Calu3 (cell line): ENCODE results near the gene OPRM1. TPM values are rescaled to one million over a fixed set of nuclear protein-coding genes. Genes with fewer than 3 reads are reported as not detected.

ENCODE experiments used
- BruUV-seq: library from RNA; stranded (reverse); fragments of 400-500 nt; replicated peaks from 2 replicates; lab custom pipeline; 2021; lab: Mats Ljungman, UMichigan
- CTCF ChIA-PET: fragments of 300-600 bp; sonication (Branson Sonifier 250); formaldehyde crosslinking; loops from one replicate; lab custom pipeline; 2022; ENCODE audit warnings: antibody characterized with exemption; lab: Charles Lee
- DNase-seq: peaks from one replicate; pipeline ENCODE4 v3.0.0; 2022
- H3K27ac Mint-ChIP-seq: one replicate; pipeline ENCODE4 v1.8.0; 2022; ENCODE audit warnings: mixed read lengths; ENCODE audit not compliant: unreplicated experiment
- H3K27me3 Mint-ChIP-seq: one replicate; pipeline ENCODE4 v1.8.0; 2022; ENCODE audit warnings: mixed read lengths; ENCODE audit not compliant: unreplicated experiment
- H3K36me3 Mint-ChIP-seq: one replicate; pipeline ENCODE4 v1.8.0; 2022; ENCODE audit warnings: mild to moderate bottlenecking, moderate library complexity, mixed read lengths; ENCODE audit not compliant: insufficient read depth, unreplicated experiment
- H3K4me1 Mint-ChIP-seq: one replicate; pipeline ENCODE4 v1.8.0; 2022; ENCODE audit warnings: mild to moderate bottlenecking, low read depth, mixed read lengths; ENCODE audit not compliant: unreplicated experiment
- H3K4me3 Mint-ChIP-seq: one replicate; pipeline ENCODE4 v1.8.0; 2022; ENCODE audit warnings: mild to moderate bottlenecking, low read depth, moderate library complexity, mixed read lengths; ENCODE audit not compliant: unreplicated experiment
- H3K9me3 Mint-ChIP-seq: one replicate; pipeline ENCODE4 v1.8.0; 2022; ENCODE audit warnings: low read depth, mixed read lengths; ENCODE audit not compliant: unreplicated experiment
- intact Hi-C: fragments of 100-400 bp; cut with micrococcal nuclease; formaldehyde crosslinking; loops from one replicate; pipeline ENCODE4 v1.10.0; 2022; ENCODE audit not compliant: unreplicated experiment
- total RNA-seq: library from RNA; stranded (reverse); gene quantifications from 2 replicates; pipeline ENCODE4 v1.2.3, GENCODE V29; 2022
- TF ChIP-seq, protein P1 (sequence below): fragments of 200-600 bp; IDR thresholded peaks from one replicate; pipeline ENCODE4 v1.8.0; 2022; ENCODE audit warnings: antibody characterized with exemption; ENCODE audit not compliant: unreplicated experiment

The OPRM1 gene
- total RNA-seq, 1 experiment from 2014 or later, result not detected

DNA sequence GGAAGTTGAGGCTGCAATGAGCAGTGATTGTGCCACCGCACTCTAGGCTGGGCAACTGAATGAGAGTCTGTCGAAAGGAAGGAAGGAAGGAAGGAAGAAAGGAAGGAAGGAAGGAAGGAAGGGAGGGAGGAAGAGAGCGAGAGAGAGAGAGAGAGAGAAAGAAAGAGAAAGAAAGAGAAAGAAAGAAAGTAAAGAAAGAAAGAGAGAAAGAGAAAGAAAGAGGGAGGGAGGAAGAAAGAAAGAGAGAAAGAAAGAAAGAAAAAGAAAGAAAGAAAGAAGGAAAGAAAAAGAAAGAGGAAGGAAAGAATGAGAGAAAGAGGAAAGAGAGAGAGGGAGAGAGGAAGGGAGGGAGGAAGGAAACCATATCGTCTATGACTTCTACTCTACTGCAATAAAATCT lies 60.2 kb downstream of the OPRM1 start:
- no peaks in the 10 kb centered on the region for H3K4me1 Mint-ChIP-seq
- BruUV-seq, result no TSS peak
- H3K27ac Mint-ChIP-seq, result no peak overlapping the region
- TF ChIP-seq, protein P1, sequence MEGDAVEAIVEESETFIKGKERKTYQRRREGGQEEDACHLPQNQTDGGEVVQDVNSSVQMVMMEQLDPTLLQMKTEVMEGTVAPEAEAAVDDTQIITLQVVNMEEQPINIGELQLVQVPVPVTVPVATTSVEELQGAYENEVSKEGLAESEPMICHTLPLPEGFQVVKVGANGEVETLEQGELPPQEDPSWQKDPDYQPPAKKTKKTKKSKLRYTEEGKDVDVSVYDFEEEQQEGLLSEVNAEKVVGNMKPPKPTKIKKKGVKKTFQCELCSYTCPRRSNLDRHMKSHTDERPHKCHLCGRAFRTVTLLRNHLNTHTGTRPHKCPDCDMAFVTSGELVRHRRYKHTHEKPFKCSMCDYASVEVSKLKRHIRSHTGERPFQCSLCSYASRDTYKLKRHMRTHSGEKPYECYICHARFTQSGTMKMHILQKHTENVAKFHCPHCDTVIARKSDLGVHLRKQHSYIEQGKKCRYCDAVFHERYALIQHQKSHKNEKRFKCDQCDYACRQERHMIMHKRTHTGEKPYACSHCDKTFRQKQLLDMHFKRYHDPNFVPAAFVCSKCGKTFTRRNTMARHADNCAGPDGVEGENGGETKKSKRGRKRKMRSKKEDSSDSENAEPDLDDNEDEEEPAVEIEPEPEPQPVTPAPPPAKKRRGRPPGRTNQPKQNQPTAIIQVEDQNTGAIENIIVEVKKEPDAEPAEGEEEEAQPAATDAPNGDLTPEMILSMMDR, result no peak
- H3K27me3 Mint-ChIP-seq, result no peaks in the 10 kb centered on the region
- H3K4me3 Mint-ChIP-seq, result no peak overlapping the region
- no peaks in the 10 kb centered on the region for H3K36me3 Mint-ChIP-seq
- intact Hi-C loops, result no loop called here
- no peaks in the 10 kb centered on the region for H3K9me3 Mint-ChIP-seq
- DNase-seq, result no peak
- CTCF ChIA-PET, result no interaction called here

DNA sequence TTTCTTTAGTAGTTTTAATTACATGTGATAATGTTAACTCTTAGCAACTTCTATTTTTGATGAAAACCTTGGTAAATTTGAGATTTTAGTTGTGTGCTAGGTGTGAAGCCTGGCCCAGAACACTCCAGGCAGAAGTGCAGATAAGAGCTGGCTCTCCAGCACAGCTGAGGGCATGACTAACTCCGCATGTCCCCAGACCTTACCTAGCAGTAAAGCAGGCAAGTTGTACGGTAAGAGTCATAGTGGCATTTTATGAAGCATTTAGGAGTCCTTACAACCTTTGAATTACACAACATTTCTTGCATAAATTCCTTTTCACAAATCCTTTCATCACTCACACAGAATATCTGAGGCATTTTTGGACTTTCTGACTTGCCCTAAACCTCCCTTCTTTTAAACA lies 67.2 kb downstream of the OPRM1 start:
- Mint-ChIP-seq H3K9me3 (no peaks in the 10 kb centered on the region), H3K36me3 (no peaks in the 10 kb centered on the region), H3K27ac (no peak overlapping the region), H3K4me1 (no peaks in the 10 kb centered on the region), H3K27me3 (no peaks in the 10 kb centered on the region), H3K4me3 (no peak overlapping the region)
- intact Hi-C loops, result no loop called here
- no peak for DNase-seq
- BruUV-seq, result no TSS peak
- TF ChIP-seq, protein P1, result no peak
- CTCF ChIA-PET, result no interaction called here

DNA sequence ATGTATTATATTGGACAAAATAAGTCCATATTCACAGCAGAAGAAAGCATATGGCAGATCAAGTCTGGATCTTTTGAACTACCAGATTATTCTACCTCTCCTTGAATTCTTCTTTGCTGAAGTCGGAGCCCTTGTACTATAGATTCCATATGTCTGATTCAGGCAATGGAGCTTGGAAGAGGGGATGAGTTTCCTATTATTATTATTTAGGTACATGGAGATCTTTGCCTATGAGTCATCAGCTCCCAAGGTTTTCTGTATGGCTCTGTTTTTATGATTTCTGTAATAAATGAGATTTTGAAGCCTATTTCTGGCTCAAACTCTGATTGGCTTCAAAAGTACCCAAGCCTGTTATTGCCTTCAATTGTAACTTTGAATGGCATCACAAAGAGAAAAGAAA lies 72.0 kb downstream of the OPRM1 start:
- BruUV-seq, result no TSS peak
- no peaks in the 10 kb centered on the region for H3K9me3 Mint-ChIP-seq
- CTCF ChIA-PET, result interaction anchor here (0.5 kb wide), 1 partner anchor 365 kb away, joined by 4 read pairs; no protein-coding TSS in a partner anchor
- no peak overlapping the region for H3K27ac Mint-ChIP-seq
- H3K4me3 Mint-ChIP-seq, result no peak overlapping the region
- H3K36me3 Mint-ChIP-seq, result no peaks in the 10 kb centered on the region
- TF ChIP-seq, protein P1, result no peak
- intact Hi-C loops, result no loop called here
- DNase-seq, result no peak
- no peaks in the 10 kb centered on the region for H3K4me1 Mint-ChIP-seq
- no peaks in the 10 kb centered on the region for H3K27me3 Mint-ChIP-seq

DNA sequence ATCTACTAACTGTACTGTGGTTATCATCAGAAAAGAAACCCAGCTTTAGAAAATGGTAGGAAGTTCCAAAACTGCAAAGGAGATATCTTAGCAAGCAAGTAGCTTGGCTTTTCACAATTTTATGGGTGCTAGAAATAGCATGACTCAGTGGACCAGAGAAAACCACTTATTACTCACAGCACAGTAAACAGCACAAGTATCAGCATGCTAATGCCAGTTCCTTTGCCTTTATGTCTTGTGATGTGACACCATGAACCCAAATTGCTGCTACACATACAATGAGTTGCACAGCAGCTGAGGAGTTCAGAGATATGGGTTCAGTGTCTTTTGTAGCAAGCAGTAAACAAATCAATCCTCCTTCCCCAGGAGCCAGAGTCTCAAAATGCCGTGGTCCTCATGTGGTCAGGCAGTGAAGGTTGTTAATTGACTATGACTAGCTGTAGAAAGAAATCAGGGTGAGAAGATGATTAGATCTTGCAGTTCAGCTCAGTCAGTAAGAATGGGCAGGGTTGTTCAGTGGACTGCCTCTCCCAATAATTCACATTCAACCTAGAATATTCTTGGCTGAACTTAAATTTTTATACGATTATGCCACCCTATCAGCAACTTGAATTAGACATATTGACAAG lies 73.3 kb downstream of the OPRM1 start:
- intact Hi-C loops, result no loop called here
- no TSS peak for BruUV-seq
- Mint-ChIP-seq H3K4me3 (no peak overlapping the region), H3K9me3 (no peaks in the 10 kb centered on the region), H3K4me1 (no peaks in the 10 kb centered on the region), H3K27ac (no peak overlapping the region), H3K36me3 (no peaks in the 10 kb centered on the region), H3K27me3 (no peaks in the 10 kb centered on the region)
- CTCF ChIA-PET, result no interaction called here
- DNase-seq, result no peak
- TF ChIP-seq, protein P1, result no peak
